LHCN-M2 (cell line): ENCODE results near the gene GRAMD1B. TPM values are rescaled to one million over a fixed set of nuclear protein-coding genes. Genes with fewer than 3 reads are reported as not detected.

ENCODE experiments used
- DNase-seq: peaks from one replicate; pipeline ENCODE4 v3.0.0-alpha.2; 2012; ENCODE audit warnings: low read depth
- total RNA-seq: library from RNA; depleted of rRNA; stranded (reverse); fragments of >200 nt; gene quantifications from 2 replicates; pipeline ENCODE4 v1.2.3, GENCODE V29; 2014

The GRAMD1B gene
- total RNA-seq, 1 experiment from 2014 or later: 4.2 TPM

- no peak for DNase-seq
These were observed 101.3 kb downstream of the GRAMD1B start for GRCh38 chr11:123531325-123531724.

DNA sequence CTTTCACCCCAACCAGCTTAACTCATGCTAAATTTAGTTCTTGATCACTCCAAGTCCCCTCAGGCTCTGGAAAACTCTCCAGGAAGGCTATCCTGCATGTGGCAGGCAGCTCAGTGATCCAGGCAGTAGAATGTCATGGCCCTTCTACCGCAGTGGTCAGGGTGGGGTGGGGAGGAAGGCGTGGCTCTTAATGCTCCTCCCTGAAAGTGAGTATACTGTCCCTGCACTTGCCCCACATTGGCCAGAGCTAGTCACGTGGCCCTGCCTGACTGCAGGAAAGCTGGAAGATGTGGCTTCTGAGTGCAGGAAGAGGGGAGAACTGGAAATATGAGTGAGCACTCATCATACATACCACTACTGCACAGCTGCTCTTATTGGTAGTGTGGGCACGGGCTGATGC, 102.1 kb downstream of the GRAMD1B start:
- DNase-seq: peak; percentile 11

GRCh38 chr11:123535401-123535800, 105.3 kb downstream of the GRAMD1B start:
- DNase-seq: no peak

- DNase-seq: peak; percentile 58
These were observed 106.8 kb downstream of the GRAMD1B start for GRCh38 chr11:123536690-123537437.

DNA sequence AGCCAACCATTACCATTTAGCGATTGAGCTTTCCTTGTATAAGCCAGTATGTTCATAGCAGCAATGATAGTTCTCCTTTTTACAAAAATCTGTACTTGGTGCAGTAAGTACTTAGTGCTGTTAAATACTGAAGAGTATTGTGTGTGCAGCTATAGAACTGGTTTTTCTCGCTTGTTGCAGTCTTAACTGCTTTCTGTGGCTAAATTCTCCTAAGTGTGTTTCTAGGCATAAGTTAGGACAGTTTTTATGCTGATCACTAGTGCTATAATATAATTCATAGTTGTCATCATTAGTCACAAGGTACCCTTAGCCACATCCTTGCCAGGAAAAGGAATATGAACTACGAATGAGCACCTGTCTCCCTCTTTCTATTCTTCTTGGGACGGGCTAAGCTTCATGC, 107.7 kb downstream of the GRAMD1B start:
- DNase-seq: peak; percentile 28

DNA sequence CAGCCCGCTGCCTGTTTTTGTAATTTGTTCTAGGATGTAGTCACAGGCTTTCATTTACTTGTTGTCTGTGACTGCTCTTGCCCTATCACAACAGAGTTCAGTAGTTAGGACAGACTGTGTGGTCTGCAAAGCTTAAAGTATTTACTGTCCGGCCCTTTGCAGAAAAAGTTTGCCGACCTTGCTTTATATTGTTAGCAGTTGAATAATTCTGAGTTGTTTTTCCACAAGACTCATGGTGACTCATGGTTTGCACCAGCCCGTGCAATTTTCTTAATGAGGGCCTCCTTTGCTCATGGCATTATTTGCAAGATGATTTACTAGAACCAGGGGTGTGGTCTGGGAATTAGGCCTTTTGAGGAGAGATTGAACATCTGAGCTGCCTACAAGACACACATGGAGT, 113.7 kb downstream of the GRAMD1B start:
- DNase-seq: peak; percentile 67

DNA sequence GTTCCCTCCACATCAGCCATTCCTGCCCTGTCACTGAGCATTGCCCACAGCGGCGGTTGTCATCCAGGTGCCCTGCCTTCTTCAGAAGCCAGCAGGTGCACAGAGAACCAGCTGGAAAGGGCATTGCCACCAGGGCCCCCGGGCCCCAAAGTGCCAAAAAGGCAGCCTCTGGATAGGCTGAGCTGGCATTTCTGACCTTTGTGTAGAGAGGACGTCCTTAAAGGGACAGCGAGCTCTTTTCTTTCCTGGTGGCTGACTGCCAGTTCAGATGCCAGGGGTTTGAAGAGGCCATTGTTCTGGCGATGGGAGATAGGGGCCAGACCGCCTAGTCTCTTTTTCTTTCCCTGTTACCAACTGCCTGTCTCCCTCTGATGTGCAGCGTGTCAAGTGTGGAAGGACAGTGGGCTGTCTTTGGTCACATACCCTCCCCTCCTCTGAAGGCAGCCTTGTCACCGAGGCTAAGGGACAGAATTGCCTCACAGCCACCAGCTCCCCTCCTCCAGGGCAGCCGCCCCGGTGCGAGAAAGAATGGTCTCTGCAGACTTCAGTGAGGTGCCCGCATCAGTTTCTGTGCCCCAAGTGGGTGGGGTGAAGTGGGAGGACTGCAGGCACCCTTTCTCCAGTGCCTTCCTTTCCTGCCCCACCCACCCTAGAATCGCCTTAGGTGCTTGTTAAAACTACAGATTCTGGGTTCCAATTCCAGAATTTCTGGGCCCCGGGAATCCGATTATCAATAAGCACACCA, 114.7 kb downstream of the GRAMD1B start:
- DNase-seq: no peak

DNA sequence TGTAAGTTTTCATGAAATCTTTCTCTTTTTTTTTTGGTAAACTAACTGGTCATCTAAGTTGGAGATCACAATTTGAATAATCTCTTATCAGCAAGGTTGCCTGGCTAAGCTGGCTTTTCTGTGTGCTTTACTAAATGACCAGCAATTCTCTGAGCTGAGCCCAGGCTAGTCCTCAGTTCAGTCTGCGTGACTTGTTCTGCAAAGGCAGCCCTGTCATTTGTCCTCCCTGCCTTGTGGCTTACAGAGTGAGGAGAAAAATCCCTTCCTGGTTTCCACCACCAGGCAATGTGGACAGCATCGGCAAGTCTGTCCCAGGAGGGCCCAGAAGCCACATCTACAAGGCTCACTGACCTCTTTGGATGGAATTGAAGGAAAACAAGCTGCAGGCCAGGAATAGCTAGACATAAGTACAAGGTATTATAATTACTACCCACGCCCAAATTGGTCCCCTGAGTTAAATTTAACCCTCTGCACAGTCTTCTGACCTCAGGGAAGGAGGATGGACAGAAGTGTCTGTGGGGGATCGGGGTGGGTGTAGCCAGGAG, 115.7 kb downstream of the GRAMD1B start:
- DNase-seq: no peak

DNA sequence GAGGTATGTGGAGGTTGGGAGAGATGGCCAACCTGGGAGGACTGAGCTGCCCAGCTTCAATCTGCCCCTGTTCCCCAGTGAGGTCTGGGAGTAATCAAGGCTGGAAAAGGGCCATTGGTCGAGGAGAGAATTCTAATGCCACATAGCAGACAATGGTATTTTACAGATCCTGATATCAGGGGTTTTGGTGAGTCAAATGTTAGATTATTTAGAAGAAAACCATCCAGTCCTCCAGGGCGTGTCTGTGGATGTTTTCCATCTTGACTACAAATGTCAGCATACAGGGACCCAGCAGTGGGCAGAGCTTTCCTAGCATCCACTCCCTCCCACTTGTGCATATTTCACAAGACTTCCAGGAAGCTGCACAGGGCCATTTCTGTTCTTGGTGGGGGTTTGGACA, 116.4 kb downstream of the GRAMD1B start:
- DNase-seq: peak; percentile 63

DNA sequence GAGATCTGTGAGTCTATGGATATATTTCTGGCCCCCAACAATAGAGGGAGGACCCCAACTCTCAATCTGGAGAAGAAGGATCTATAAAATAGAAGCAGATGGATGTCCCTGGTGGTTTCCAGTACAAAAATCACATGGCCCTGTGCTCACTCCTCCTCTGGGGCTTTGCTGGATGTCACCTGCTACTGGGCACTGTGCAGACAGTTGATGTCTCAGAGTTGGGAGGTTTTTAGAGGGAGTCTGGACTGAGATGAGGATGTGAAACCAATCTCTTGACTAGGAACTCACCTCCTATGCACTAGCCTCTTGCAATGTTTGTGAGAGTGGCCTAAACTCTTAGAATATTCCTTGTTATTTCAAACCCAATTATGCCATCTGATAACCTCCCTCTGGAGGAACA, 117.1 kb downstream of the GRAMD1B start:
- DNase-seq: no peak

GRCh38 chr11:123548774-123549173, 118.7 kb downstream of the GRAMD1B start:
- no peak for DNase-seq

- no peak for DNase-seq
These were observed 120.2 kb downstream of the GRAMD1B start for GRCh38 chr11:123549926-123550917.

DNA sequence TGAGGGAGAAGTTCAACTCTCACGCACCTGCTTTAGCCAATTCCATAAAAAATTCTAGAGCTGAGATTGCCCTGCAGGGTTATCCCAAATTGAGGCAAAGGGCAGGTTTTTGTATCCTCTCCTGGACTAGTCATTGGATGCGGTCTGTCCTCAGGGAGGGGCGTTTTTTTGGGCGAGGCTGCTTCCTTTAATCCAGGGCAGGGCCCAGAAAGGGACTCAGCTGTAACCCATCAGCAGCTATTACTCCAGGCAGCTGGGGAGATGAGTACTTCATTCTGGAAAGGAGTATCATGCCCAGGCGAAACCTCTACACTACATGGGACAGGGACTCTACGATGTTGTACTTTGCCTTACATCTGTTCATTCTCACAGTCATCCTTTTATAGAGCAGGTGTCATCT, 121.0 kb downstream of the GRAMD1B start:
- no peak for DNase-seq

GRCh38 chr11:123556633-123557032, 126.6 kb downstream of the GRAMD1B start:
- no peak for DNase-seq

DNA sequence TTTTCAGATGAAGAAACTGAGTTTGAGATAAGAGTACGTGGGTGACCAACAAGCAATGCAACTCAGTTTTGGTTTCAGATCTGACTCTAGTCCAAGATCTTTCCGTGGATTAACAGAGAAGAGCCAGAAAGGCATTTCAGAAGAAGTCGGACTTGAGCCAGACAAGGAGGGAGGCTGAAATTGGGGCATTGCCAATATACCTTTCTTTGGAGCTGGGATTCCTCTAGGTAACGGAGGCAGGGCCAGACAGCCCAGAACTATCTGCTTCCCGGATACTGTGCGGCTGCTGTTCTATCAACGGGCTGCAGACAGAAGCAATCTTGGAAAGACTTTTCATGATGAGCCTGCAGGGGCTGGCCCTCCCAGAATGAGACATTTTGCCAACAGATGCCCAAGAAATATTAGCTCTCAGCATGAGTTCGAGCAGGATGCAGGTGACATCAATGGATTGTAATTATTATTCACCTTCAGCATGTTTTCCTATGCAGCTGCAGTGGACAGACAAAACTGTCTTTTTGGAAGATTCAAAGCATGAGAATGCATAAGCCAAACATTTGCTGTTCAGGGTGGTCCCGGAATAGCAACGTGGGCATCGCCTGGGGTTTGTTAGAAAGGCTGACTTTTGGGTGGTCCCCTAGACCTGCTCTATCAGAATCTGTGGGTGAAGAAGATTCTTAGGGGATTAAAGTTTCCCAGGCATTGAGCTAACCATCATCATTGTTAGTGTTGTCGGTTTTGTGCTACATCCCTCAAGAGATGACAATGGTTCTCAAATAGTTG, 128.7 kb downstream of the GRAMD1B start:
- DNase-seq: no peak

- no peak for DNase-seq
These were observed 129.5 kb downstream of the GRAMD1B start for GRCh38 chr11:123559523-123559955.

DNA sequence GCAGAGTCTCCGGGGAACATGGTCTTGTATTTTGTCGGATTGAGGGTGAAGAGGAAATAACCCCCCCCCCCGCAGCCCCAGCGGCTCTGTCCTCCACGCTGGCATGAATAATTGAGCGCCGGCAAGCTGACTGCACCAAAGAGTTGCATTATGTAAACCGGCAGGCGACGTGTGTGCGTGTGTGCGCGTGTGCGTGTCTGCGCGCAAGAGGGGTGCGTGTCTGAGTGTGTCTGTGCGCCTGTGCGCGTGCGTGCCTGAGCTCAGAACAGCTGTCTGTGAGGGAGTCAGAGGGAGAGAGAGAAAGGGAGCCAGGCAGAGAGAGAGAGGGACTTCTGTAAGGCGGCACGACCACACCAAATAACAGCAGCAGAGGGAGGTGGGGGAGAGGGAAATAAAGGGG, 129.9 kb downstream of the GRAMD1B start:
- peak; percentile 79 for DNase-seq

DNA sequence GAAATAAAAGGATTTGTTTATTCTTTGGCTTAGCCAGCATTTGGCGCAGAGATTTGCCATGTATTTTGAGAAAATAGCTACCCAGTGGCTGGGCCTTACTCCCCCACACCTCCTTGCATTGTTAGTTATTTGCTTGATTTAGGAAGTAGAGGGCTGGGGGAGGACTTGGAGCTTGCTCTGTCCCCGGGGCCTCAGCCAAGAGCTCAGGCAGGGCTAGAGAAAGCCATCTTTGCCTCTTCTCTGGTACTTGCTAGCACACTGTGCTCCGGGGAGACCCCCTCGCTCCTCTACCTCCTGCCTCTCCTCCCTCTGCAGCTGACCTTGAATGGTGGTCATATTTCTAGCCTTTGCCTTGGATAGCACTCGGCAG, 131.3 kb downstream of the GRAMD1B start:
- DNase-seq: no peak

DNA sequence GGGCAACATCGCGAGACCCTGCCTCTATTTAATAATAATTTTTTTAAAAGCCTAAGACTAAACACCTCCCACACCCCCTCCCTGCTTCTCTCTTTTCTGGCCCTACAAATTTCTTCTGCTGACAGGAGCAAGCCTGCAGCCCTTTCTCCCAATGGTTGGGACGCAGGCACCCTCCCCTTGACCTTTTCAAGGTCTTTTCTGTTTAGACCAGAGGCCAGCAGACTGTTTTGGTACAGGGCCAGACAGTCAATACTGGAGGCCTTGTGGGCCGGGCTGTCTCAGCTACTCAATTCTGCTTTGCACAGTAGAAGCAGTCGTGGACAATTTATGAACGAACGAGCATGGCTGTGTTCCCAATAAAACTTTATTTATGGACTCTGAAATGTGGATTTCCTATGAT, 132.1 kb downstream of the GRAMD1B start:
- DNase-seq: no peak

DNA sequence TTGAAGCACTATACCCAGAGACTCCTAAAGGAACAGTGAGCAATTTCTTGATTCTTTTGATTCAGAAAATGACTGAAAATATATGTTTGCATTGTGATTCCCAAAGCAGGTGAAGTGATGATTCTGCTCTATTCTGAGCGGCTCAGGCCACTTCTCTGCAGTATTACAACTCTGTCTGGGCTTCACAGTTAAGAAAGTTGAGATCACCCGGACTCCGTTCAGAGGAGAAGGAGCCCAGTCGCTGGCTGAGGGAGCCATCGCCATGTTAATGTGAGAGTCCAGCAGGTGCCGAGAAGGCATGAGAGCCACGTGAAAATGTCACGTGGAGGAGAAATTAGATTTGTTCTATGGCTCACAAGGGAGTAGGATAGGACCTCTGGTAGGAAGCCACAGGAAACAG, 132.8 kb downstream of the GRAMD1B start:
- no peak for DNase-seq

GRCh38 chr11:123564221-123564620, 134.2 kb downstream of the GRAMD1B start:
- DNase-seq: no peak
